Endodermal cell (in vitro differentiated cells): ENCODE results near the gene CCDC83. TPM values are rescaled to one million over a fixed set of nuclear protein-coding genes. Genes with fewer than 3 reads are reported as not detected.

Experiments used
- DNase-seq: peaks from one replicate; pipeline ENCODE4 v3.0.0-alpha.2; 2017
- H3K27ac ChIP-seq: 2 replicates; pipeline ENCODE4 v1.5.1; 2013; ENCODE audit warnings: mild to moderate bottlenecking, low read depth, low read length, moderate library complexity
- H3K27me3 ChIP-seq: 2 replicates; pipeline ENCODE4 v1.6.1; 2013; ENCODE audit warnings: mild to moderate bottlenecking, low read length, moderate library complexity; ENCODE audit not compliant: insufficient read depth, control insufficient read depth, poor library complexity, severe bottlenecking
- H3K36me3 ChIP-seq: 2 replicates; pipeline ENCODE4 v1.7.0; 2013; ENCODE audit warnings: mild to moderate bottlenecking, low read length, moderate library complexity; ENCODE audit not compliant: control insufficient read depth, insufficient read depth
- H3K4me1 ChIP-seq: one replicate; pipeline ENCODE4 v1.7.0; 2013; ENCODE audit warnings: low read length; ENCODE audit not compliant: control insufficient read depth, insufficient read depth
- H3K4me3 ChIP-seq: 2 replicates; pipeline ENCODE4 v1.5.1; 2013; ENCODE audit warnings: mild to moderate bottlenecking, low read length, moderate library complexity
- H3K9ac ChIP-seq: 2 replicates; pipeline ENCODE4 v1.6.1; 2013; ENCODE audit warnings: mild to moderate bottlenecking, low read length, moderate library complexity; ENCODE audit not compliant: poor library complexity, severe bottlenecking; ENCODE audit errors: extremely low read depth
- H3K9me3 ChIP-seq: 2 replicates; pipeline ENCODE4 v1.6.1; 2013; ENCODE audit warnings: mild to moderate bottlenecking, low read length, moderate library complexity; ENCODE audit not compliant: control insufficient read depth
- H3K27ac Mint-ChIP-seq: 2 replicates; pipeline ENCODE4 v1.8.0; 2020; ENCODE audit warnings: mixed read lengths
- H3K27me3 Mint-ChIP-seq: 2 replicates; pipeline ENCODE4 v1.8.0; 2021; ENCODE audit warnings: mild to moderate bottlenecking, mixed read lengths; ENCODE audit not compliant: insufficient read depth
- H3K36me3 Mint-ChIP-seq: 2 replicates; pipeline ENCODE4 v1.8.0; 2020; ENCODE audit warnings: low read depth, mixed read lengths
- H3K4me1 Mint-ChIP-seq: 2 replicates; pipeline ENCODE4 v1.8.0; 2020; ENCODE audit warnings: mixed read lengths
- H3K4me3 Mint-ChIP-seq: 2 replicates; pipeline ENCODE4 v1.8.0; 2020; ENCODE audit warnings: mild to moderate bottlenecking, moderate library complexity, mixed read lengths
- H3K9me3 Mint-ChIP-seq: 2 replicates; pipeline ENCODE4 v1.8.0; 2020; ENCODE audit warnings: mild to moderate bottlenecking, mixed read lengths
- CTCF ChIP-seq: fragments of 200-600 bp; sonication (generic); conservative IDR thresholded peaks from 2 replicates; pipeline ENCODE4 v1.5.0; 2021; ENCODE audit warnings: antibody characterized with exemption, mild to moderate bottlenecking
- WGBS, 2 experiments: methylation state at CpG; one replicate each; pipeline versions ENCODE4 v1.1.5 to v1.1.7; 2013; ENCODE audit warnings: missing lambda C conversion rate in 2 of 2, mixed read lengths in 1 of 2; ENCODE audit not compliant: insufficient coverage in 1 of 2, insufficient read length in 1 of 2; 5-methylcytosine and 5-hydroxymethylcytosine counted together
- total RNA-seq, 2 donors: library from RNA; stranded (reverse); fragmentation: NEBNext Ultra II Directional in 1 of 2; extraction: Animal tissue kit (Norgen Biotek cat#: 25700) in 1 of 2; gene quantifications; 2 replicates in 1 of 2; 3 replicates in 1 of 2; pipeline ENCODE4 v1.2.1, GENCODE V29; 2021

Gene CCDC83
- total RNA-seq, 2 donors from 2014 or later: not detected

GRCh38 chr11:85806876-85807275, 48.3 kb upstream of the CCDC83 start:
- DNase-seq: no peak
- no peak overlapping the region for H3K27ac Mint-ChIP-seq
- no peak for TF ChIP-seq CTCF
- H3K27me3 ChIP-seq: peaks cover 20% of the 10 kb centered on the region
- no peaks in the 10 kb centered on the region for H3K9me3 ChIP-seq
- no peaks in the 10 kb centered on the region for H3K36me3 ChIP-seq
- H3K9ac ChIP-seq: no peak overlapping the region
- peaks cover 23% of the 10 kb centered on the region for H3K27me3 Mint-ChIP-seq
- no peak overlapping the region for H3K27ac ChIP-seq
- H3K4me3 Mint-ChIP-seq: no peak overlapping the region
- no peaks in the 10 kb centered on the region for H3K4me1 ChIP-seq
- H3K4me1 Mint-ChIP-seq: peaks cover 6% of the 10 kb centered on the region
- no peak overlapping the region for H3K4me3 ChIP-seq
- 90 to 91% methylated on average over 2 of the region's 2 CpGs for WGBS, 2 experiments
- H3K36me3 Mint-ChIP-seq: no peaks in the 10 kb centered on the region
- H3K9me3 Mint-ChIP-seq: no peaks in the 10 kb centered on the region

DNA sequence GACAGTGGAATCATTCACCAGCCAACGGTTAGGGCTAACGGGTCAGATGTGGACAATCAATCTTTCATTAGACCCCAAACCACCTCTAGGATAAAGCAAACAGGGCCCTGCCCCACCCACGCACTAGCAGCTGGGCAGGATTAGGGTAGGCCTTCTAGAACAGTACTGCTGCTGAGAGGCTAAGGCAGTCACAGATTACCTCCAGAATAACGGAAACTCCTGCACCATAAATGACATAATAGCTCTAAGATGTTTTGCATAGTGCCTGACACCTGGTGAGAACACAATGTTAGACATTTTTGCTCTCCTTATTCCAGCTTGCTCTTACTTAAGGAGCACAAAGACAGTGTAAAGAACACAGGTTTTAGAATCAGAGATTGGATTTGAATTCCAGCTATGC, 46.0 kb upstream of the CCDC83 start:
- no peak overlapping the region for H3K9ac ChIP-seq
- H3K27ac ChIP-seq: no peak overlapping the region
- Mint-ChIP-seq H3K36me3 (no peaks in the 10 kb centered on the region), H3K9me3 (no peaks in the 10 kb centered on the region), H3K4me1 (peaks cover 3% of the 10 kb centered on the region), H3K4me3 (no peak overlapping the region), H3K27ac (no peak overlapping the region), H3K27me3 (peaks cover 43% of the 10 kb centered on the region)
- WGBS, 2 experiments: 89 to 92% methylated on average over 4 of the region's 4 CpGs
- H3K9me3 ChIP-seq: no peaks in the 10 kb centered on the region
- no peak overlapping the region for H3K4me3 ChIP-seq
- TF ChIP-seq CTCF: no peak
- H3K27me3 ChIP-seq: peaks cover 40% of the 10 kb centered on the region
- no peak for DNase-seq
- H3K36me3 ChIP-seq: no peaks in the 10 kb centered on the region
- no peaks in the 10 kb centered on the region for H3K4me1 ChIP-seq

GRCh38 chr11:85809863-85810262, 45.3 kb upstream of the CCDC83 start:
- no peak overlapping the region for H3K27ac ChIP-seq
- Mint-ChIP-seq H3K9me3 (no peaks in the 10 kb centered on the region), H3K36me3 (no peaks in the 10 kb centered on the region), H3K4me3 (peak overlapping the region; percentile 61), H3K27me3 (peaks cover 43% of the 10 kb centered on the region), H3K4me1 (peaks cover 3% of the 10 kb centered on the region), H3K27ac (no peak overlapping the region)
- no peaks in the 10 kb centered on the region for H3K36me3 ChIP-seq
- DNase-seq: peak; percentile 76
- H3K4me3 ChIP-seq: peak overlapping the region; percentile 78
- H3K9ac ChIP-seq: no peak overlapping the region
- no peaks in the 10 kb centered on the region for H3K4me1 ChIP-seq
- H3K27me3 ChIP-seq: peaks cover 42% of the 10 kb centered on the region
- peak; percentile 58 for TF ChIP-seq CTCF
- WGBS, 2 experiments: 0 to 15% methylated on average over 2 to 4 of the region's 4 CpGs
- H3K9me3 ChIP-seq: no peaks in the 10 kb centered on the region
